K562 (cell line): ENCODE measurements around the gene DAPK1. TPM values are rescaled to one million over a fixed set of nuclear protein-coding genes. Genes with fewer than 3 reads are reported as not detected.

Experiments used
- ATAC-seq: fragments of 200-7000 bp; cut with Tn5 transposase; 3 replicates; pipeline ENCODE4 v1.9.1; 2020; ENCODE audit warnings: moderate library complexity
- BruUV-seq: library from RNA; stranded (reverse); fragments of 400-500 nt; replicated peaks from 2 replicates; lab custom pipeline; 2021; lab: Mats Ljungman, UMichigan
- CTCF ChIA-PET: fragments of 300-600 bp; formaldehyde crosslinking; extraction: SDS; loops from one replicate; lab custom pipeline; 2021; ENCODE audit warnings: low intra/inter-chr PET ratio; lab: Yijun Ruan, JAX
- POLR2A ChIA-PET: fragments of 300-600, 350-650 bp; sonication (Branson Sonifier 250); formaldehyde crosslinking; extraction: SDS; loops from one replicate; lab custom pipeline; 2021; ENCODE audit warnings: antibody characterized with exemption, inconsistent platforms; lab: Yijun Ruan, JAX
- DNase-seq, 4 experiments: peaks; one replicate each; pipeline versions ENCODE4 v3.0.0 to v3.0.0-alpha.2; 2011 to 2018; ENCODE audit warnings: low spot score in 3 of 4, mixed read lengths in 3 of 4; ENCODE audit errors: extremely low read depth in 1 of 4
- FAIRE-seq: peaks from 2 replicates; lab custom pipeline; 2011; peaks lifted over from hg19 to GRCh38; lab: Jason Lieb, UNC
- H2AFZ ChIP-seq: 2 replicates; pipeline ENCODE4 v1.6.0; 2011; ENCODE audit warnings: low read depth, low read length, control low read depth, inconsistent platforms
- H3K27ac ChIP-seq: fragments of 200-600 bp; 3 replicates; pipeline ENCODE4 v1.8.0; 2011; ENCODE audit warnings: low read depth, mild to moderate bottlenecking, control low read depth, inconsistent platforms, low read length, moderate library complexity, mixed read lengths; ENCODE audit errors: extremely low read depth
- H3K27me3 ChIP-seq, 2 experiments: fragments of 300-600 bp in 1 of 2; 2 replicates in 1 of 2; 3 replicates in 1 of 2; pipeline versions ENCODE4 v1.6.0 to v1.8.0; 2011; ENCODE audit warnings: inconsistent platforms in 2 of 2, low read length in 2 of 2, mild to moderate bottlenecking in 1 of 2, mixed read lengths in 1 of 2, moderate library complexity in 1 of 2; ENCODE audit not compliant: control insufficient read depth in 2 of 2, insufficient read depth in 2 of 2
- H3K36me3 ChIP-seq: fragments of 300-600 bp; 3 replicates; pipeline ENCODE4 v1.8.0; 2011; ENCODE audit warnings: mild to moderate bottlenecking, low read length, inconsistent platforms; ENCODE audit not compliant: control insufficient read depth, insufficient read depth
- H3K4me1 ChIP-seq, 2 experiments: fragments of 200-600 bp in 1 of 2; replicated peaks in 1 of 2; 2 replicates in 1 of 2; 3 replicates in 1 of 2; pipeline versions ENCODE4 v1.5.1 to v1.8.0; 2011; ENCODE audit warnings: inconsistent platforms in 2 of 2, low read length in 2 of 2, mild to moderate bottlenecking in 1 of 2, mixed read lengths in 1 of 2, moderate library complexity in 1 of 2; ENCODE audit not compliant: control insufficient read depth in 2 of 2, insufficient read depth in 2 of 2
- H3K4me2 ChIP-seq: 2 replicates; pipeline ENCODE4 v1.6.1; 2011; ENCODE audit warnings: low read length, control low read depth, inconsistent platforms, mixed read lengths; ENCODE audit not compliant: insufficient read depth
- H3K4me3 ChIP-seq: fragments of 200-600 bp; sonication (generic), shearing (Covaris generic); 2 replicates; pipeline ENCODE4 v1.5.1; 2016; ENCODE audit warnings: control low read depth, inconsistent platforms
- H3K79me2 ChIP-seq: fragments of 200-600 bp; 3 replicates; pipeline ENCODE4 v1.8.0; 2011; ENCODE audit warnings: low read length, inconsistent platforms; ENCODE audit not compliant: control insufficient read depth, insufficient read depth
- H3K9ac ChIP-seq, 2 experiments: 2 replicates each; pipeline versions ENCODE4 v1.6.0 to v1.6.1; 2011; ENCODE audit warnings: low read depth in 2 of 2, low read length in 2 of 2, control low read depth in 1 of 2, inconsistent platforms in 1 of 2, mild to moderate bottlenecking in 1 of 2, mixed read lengths in 1 of 2; ENCODE audit not compliant: insufficient read depth in 1 of 2
- H3K9me1 ChIP-seq: one replicate; pipeline ENCODE4 v1.6.0; 2011; ENCODE audit warnings: inconsistent platforms, mild to moderate bottlenecking, low read length, moderate library complexity; ENCODE audit not compliant: control insufficient read depth, insufficient read depth
- H3K9me3 ChIP-seq: replicated peaks from 2 replicates; pipeline ENCODE4 v1.5.1; 2011; ENCODE audit warnings: low read depth, low read length, inconsistent platforms; ENCODE audit not compliant: control insufficient read depth, insufficient read depth
- H4K20me1 ChIP-seq: replicated peaks from 2 replicates; pipeline ENCODE4 v1.6.1; 2011; ENCODE audit warnings: low read length, inconsistent platforms, mixed read lengths; ENCODE audit not compliant: control insufficient read depth, insufficient read depth
- BCOR ChIP-seq: fragments of 450-650 bp; IDR thresholded peaks from 2 replicates; pipeline ENCODE4 v1.6.1; 2016
- CBX5 ChIP-seq: IDR thresholded peaks from 2 replicates; pipeline ENCODE4 v1.6.1; 2014; ENCODE audit warnings: low read depth, borderline replicate concordance
- CCNT2 ChIP-seq: IDR thresholded peaks from 2 replicates; pipeline ENCODE4 v1.6.1; 2011; ENCODE audit warnings: borderline replicate concordance, low read depth, mild to moderate bottlenecking, moderate library complexity, mixed read lengths, low read length; ENCODE audit not compliant: insufficient read length; ENCODE audit errors: extremely low read depth
- CTBP1 ChIP-seq: fragments of 450-650 bp; IDR thresholded peaks from 2 replicates; pipeline ENCODE4 v1.6.1; 2016; ENCODE audit warnings: borderline replicate concordance
- EHMT2 ChIP-seq: fragments of 450-650 bp; IDR thresholded peaks from 2 replicates; pipeline ENCODE4 v1.6.1; 2018; ENCODE audit warnings: antibody characterized with exemption
- ETV1 ChIP-seq: fragments of 450-650 bp; conservative IDR thresholded peaks from 2 replicates; pipeline ENCODE4 v1.6.1; 2016; ENCODE audit warnings: missing genetic modification characterization, control low read depth, low read depth, missing compliant biosample characterization
- IRF2 ChIP-seq: sonication (generic); formaldehyde crosslinking; IDR thresholded peaks from 2 replicates; pipeline ENCODE4 v1.8.1; 2022; ENCODE audit warnings: mild to moderate bottlenecking, missing genetic modification reagents
- LEF1 ChIP-seq: fragments of 450-650 bp; IDR thresholded peaks from 2 replicates; pipeline ENCODE4 v1.6.1; 2016; ENCODE audit warnings: mild to moderate bottlenecking
- NCOA2 ChIP-seq, 2 experiments: fragments of 450-650 bp; IDR thresholded peaks; 2 replicates each; pipeline ENCODE4 v1.6.1; 2018; ENCODE audit warnings: mild to moderate bottlenecking in 2 of 2, moderate library complexity in 1 of 2; ENCODE audit not compliant: partially characterized antibody in 2 of 2
- NR2C2 ChIP-seq, 2 experiments: fragments of 200-800 bp in 1 of 2; sonication (Bioruptor generic) in 1 of 2; sonication (generic) in 1 of 2; formaldehyde crosslinking in 1 of 2; IDR thresholded peaks; 2 replicates each; pipeline versions ENCODE4 v1.6.1 to v1.8.0; 2016 to 2022; ENCODE audit warnings: mild to moderate bottlenecking in 1 of 2, missing compliant biosample characterization in 1 of 2, missing genetic modification characterization in 1 of 2, missing genetic modification reagents in 1 of 2
- NR4A1 ChIP-seq, 2 experiments: fragments of 250-450 bp in 1 of 2; fragments of 450-650 bp in 1 of 2; sonication (Bioruptor Pico) in 1 of 2; IDR thresholded peaks; 2 replicates each; pipeline versions ENCODE4 v1.4.0 to v1.6.1; 2016 to 2020; ENCODE audit warnings: mild to moderate bottlenecking in 2 of 2, missing compliant biosample characterization in 1 of 2, missing genetic modification characterization in 1 of 2, moderate library complexity in 1 of 2
- RBBP5 ChIP-seq: fragments of 200-600 bp; sonication (generic); IDR thresholded peaks from 2 replicates; pipeline ENCODE4 v1.6.1; 2012; ENCODE audit warnings: borderline replicate concordance, mild to moderate bottlenecking, low read length, control low read depth, inconsistent platforms; ENCODE audit not compliant: insufficient read depth, poor library complexity, severe bottlenecking
- RBM25 ChIP-seq: fragments of 200-400 bp; formaldehyde crosslinking; IDR thresholded peaks from 2 replicates; pipeline ENCODE4 v1.6.1; 2018; ENCODE audit warnings: low read length, low read depth, moderate library complexity; ENCODE audit not compliant: severe bottlenecking
- SIN3A ChIP-seq, 2 experiments: fragments of 150-350 bp in 1 of 2; IDR thresholded peaks; 2 replicates each; pipeline ENCODE4 v1.6.1; 2011 to 2016; ENCODE audit warnings: borderline replicate concordance in 2 of 2, low read depth in 2 of 2, low read length in 2 of 2, mild to moderate bottlenecking in 2 of 2, moderate library complexity in 2 of 2; ENCODE audit not compliant: control insufficient read depth in 1 of 2
- SMAD4 ChIP-seq: fragments of 250-450 bp; sonication (Bioruptor Pico); conservative IDR thresholded peaks from 2 replicates; pipeline ENCODE4 v1.8.0; 2021; ENCODE audit warnings: inconsistent platforms, mild to moderate bottlenecking, moderate library complexity
- SREBF1 ChIP-seq: fragments of 150-350 bp; IDR thresholded peaks from 2 replicates; pipeline ENCODE4 v1.6.1; 2014; ENCODE audit warnings: antibody characterized with exemption, low read depth, low read length, borderline replicate concordance
- ZNF121 ChIP-seq: sonication (generic); formaldehyde crosslinking; conservative IDR thresholded peaks from 2 replicates; pipeline ENCODE4 v1.8.0; 2022; ENCODE audit warnings: missing genetic modification reagents
- ZNF175 ChIP-seq: fragments of 200-800 bp; sonication (Bioruptor generic); IDR thresholded peaks from 2 replicates; pipeline ENCODE4 v1.6.1; 2016; ENCODE audit warnings: low read depth, mild to moderate bottlenecking, missing genetic modification characterization, missing compliant biosample characterization
- WGBS: fragments of 100-300 bp; shearing (Covaris generic); methylation state at CpG from one replicate; pipeline ENCODE4 v1.1.6; 2016; ENCODE audit warnings: low coverage, mixed read lengths; ENCODE audit not compliant: insufficient coverage; ENCODE audit errors: missing lambda C conversion rate; 5-methylcytosine and 5-hydroxymethylcytosine counted together
- in situ Hi-C: fragments of 300-500 bp; cut with MboI; formaldehyde crosslinking; loops from 4 replicates; pipeline ENCODE4 v1.15.0; 2018; ENCODE audit warnings: inconsistent platforms, mixed read lengths
- intact Hi-C: fragments of 100-400 bp; cut with micrococcal nuclease; formaldehyde crosslinking; loops from 2 replicates; pipeline ENCODE4 v1.14.2; 2022
- polyA plus RNA-seq, 8 experiments: library from polyadenylated mRNA; depleted of rRNA in 4 of 8; stranded (reverse) in 5 of 8; unstranded in 3 of 8; fragments of >200 nt; fragmentation: Nextera tagmentation in 2 of 8; fragmentation: Illumina TruSeq in 1 of 8; extraction: Ambion mirVana in 2 of 8; extraction: Trizol in 1 of 8; gene quantifications; 2 replicates each; pipeline versions ENCODE4 v1.2.1 to v1.2.3, GENCODE V29; 2011 to 2014; ENCODE audit warnings: inconsistent platforms in 1 of 8, missing spikeins in 1 of 8
- total RNA-seq, 7 experiments: library from RNA; depleted of rRNA in 6 of 7; stranded (reverse); fragments of >200 nt in 6 of 7; fragmentation: Illumina TruSeq in 2 of 7; extraction: Trizol in 2 of 7; gene quantifications; 2 replicates each; pipeline versions ENCODE4 v1.2.1 to v1.2.3, GENCODE V29; 2011 to 2021; ENCODE audit warnings: low replicate concordance in 1 of 7
- TF ChIP-seq, protein P1 (sequence below): fragments of 450-650 bp; IDR thresholded peaks from 2 replicates; pipeline ENCODE4 v1.7.0; 2016; ENCODE audit warnings: borderline replicate concordance
- TF ChIP-seq, protein P2 (sequence below): fragments of 250-450 bp; sonication (Bioruptor Pico); IDR thresholded peaks from 2 replicates; pipeline ENCODE4 v1.9.0; 2021; ENCODE audit warnings: mild to moderate bottlenecking

The DAPK1 gene
- total and polyA plus RNA-seq, 9 of the 15 experiments (the other 6 are each of a cell fraction or from before 2014, with no cell fraction given) = 1.7 to 26.4 (median 15.8) TPM

GRCh38 chr9:87718852-87719612, 221.4 kb downstream of the DAPK1 start:
- BruUV-seq = no TSS peak
- Histone ChIP-seq H4K20me1 (no peaks in the 10 kb centered on the region), H3K4me1 (peaks cover 2 to 26% of the 10 kb centered on the region in 2 experiments; a peak in 3 of 5 replicates), H3K9me3 (no peaks in the 10 kb centered on the region), H3K9me1 (no peaks in the 10 kb centered on the region), H3K4me2 (no peak overlapping the region), H3K27me3 (no peaks in the 10 kb centered on the region), H2AFZ (no peak overlapping the region), H3K27ac (no peak overlapping the region), H3K4me3 (no peak overlapping the region), H3K9ac (no peak overlapping the region), H3K79me2 (no peaks in the 10 kb centered on the region), H3K36me3 (no peaks in the 10 kb centered on the region)
- intact Hi-C loops (no loop called here), in situ Hi-C loops (no loop called here)
- no peak for ATAC-seq
- WGBS = 49% methylated on average over 3 of the region's 6 CpGs
- no peak for DNase-seq
- ChIA-PET POLR2A (no interaction called here), CTCF (no interaction called here)
- peak; percentile 6 for FAIRE-seq
- TF ChIP-seq, protein P1, sequence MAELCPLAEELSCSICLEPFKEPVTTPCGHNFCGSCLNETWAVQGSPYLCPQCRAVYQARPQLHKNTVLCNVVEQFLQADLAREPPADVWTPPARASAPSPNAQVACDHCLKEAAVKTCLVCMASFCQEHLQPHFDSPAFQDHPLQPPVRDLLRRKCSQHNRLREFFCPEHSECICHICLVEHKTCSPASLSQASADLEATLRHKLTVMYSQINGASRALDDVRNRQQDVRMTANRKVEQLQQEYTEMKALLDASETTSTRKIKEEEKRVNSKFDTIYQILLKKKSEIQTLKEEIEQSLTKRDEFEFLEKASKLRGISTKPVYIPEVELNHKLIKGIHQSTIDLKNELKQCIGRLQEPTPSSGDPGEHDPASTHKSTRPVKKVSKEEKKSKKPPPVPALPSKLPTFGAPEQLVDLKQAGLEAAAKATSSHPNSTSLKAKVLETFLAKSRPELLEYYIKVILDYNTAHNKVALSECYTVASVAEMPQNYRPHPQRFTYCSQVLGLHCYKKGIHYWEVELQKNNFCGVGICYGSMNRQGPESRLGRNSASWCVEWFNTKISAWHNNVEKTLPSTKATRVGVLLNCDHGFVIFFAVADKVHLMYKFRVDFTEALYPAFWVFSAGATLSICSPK = no peak
- no peak for TF ChIP-seq ZNF175
- peak; percentile 72; the same call in 1 of the 2 replicates for TF ChIP-seq CTBP1
- TF ChIP-seq SREBF1 = no peak
- TF ChIP-seq ETV1 = no peak
- TF ChIP-seq ZNF121 (CRISPR knock-in tag) = no peak
- TF ChIP-seq NR4A1 (CRISPR knock-in tag; IDR thresholded peaks at IDR 0.05) = no peak
- TF ChIP-seq NR4A1 (tag; IDR thresholded peaks at IDR 0.05) = no peak
- no peak for TF ChIP-seq SMAD4
- TF ChIP-seq RBBP5 = no peak
- no peak for TF ChIP-seq SIN3A (IDR thresholded peaks at IDR 0.05; ENCODE audit: borderline replicate concordance in 2 of 2, control insufficient read depth in 1 of 2, low read depth in 2 of 2, low read length in 2 of 2)
- TF ChIP-seq LEF1 = no peak
- no peak for TF ChIP-seq EHMT2
- peak; percentile 62 for TF ChIP-seq BCOR
- TF ChIP-seq NCOA2 (IDR thresholded peaks at IDR 0.05; ENCODE audit: partially characterized antibody in 2 of 2) = no peak
- TF ChIP-seq CCNT2 = peak; percentile 16
- peak; percentile 83 for TF ChIP-seq RBM25
- TF ChIP-seq, protein P2, sequence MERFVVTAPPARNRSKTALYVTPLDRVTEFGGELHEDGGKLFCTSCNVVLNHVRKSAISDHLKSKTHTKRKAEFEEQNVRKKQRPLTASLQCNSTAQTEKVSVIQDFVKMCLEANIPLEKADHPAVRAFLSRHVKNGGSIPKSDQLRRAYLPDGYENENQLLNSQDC (CRISPR knock-in tag) = no peak
- TF ChIP-seq CBX5 = no peak
- no peak for TF ChIP-seq IRF2 (CRISPR knock-in tag)
- TF ChIP-seq NR2C2 (CRISPR knock-in tag; IDR thresholded peaks at IDR 0.05) = no peak
- TF ChIP-seq NR2C2 (tag; IDR thresholded peaks at IDR 0.05) = peak; percentile 76
